HG02763 (cell line): ENCODE results near the gene COBLL1.
"Not testable (repeated sequence)": the region's sequence is repeated elsewhere in the genome, so short reads cannot be mapped to it uniquely, and the experiment has no call there.

Experiments
- ATAC-seq: cut with Tn5 transposase; IDR thresholded peaks from one replicate; pipeline ENCODE4 v1.9.1; 2021; ENCODE audit warnings: mild to moderate bottlenecking, moderate library complexity; ENCODE audit not compliant: unreplicated experiment

Gene COBLL1

GRCh38 chr2:164719996-164720941 lies 121.4 kb downstream of the COBLL1 start:
- no peak for ATAC-seq

GRCh38 chr2:164717000-164717803 lies 124.4 kb downstream of the COBLL1 start:
- no peak for ATAC-seq

- no peak for ATAC-seq
These were observed 127.2 kb downstream of the COBLL1 start for GRCh38 chr2:164714471-164714870.

- ATAC-seq: no peak
These were observed 129.9 kb downstream of the COBLL1 start for GRCh38 chr2:164711766-164712138.

GRCh38 chr2:164710837-164711765 lies 130.5 kb downstream of the COBLL1 start:
- no peak for ATAC-seq

- not testable (repeated sequence) for ATAC-seq
These were observed 131.3 kb downstream of the COBLL1 start for GRCh38 chr2:164710252-164710836.

- ATAC-seq: no peak
These were observed 135.1 kb downstream of the COBLL1 start for GRCh38 chr2:164706522-164706921.

GRCh38 chr2:164705412-164706167 lies 136.0 kb downstream of the COBLL1 start:
- no peak for ATAC-seq

- no peak for ATAC-seq
These were observed 137.5 kb downstream of the COBLL1 start for GRCh38 chr2:164703915-164704706.

- ATAC-seq: no peak
These were observed 140.1 kb downstream of the COBLL1 start for GRCh38 chr2:164701565-164701964.

- no peak for ATAC-seq
These were observed 141.2 kb downstream of the COBLL1 start for GRCh38 chr2:164700390-164700789.

- no peak for ATAC-seq
These were observed 143.7 kb downstream of the COBLL1 start for GRCh38 chr2:164697688-164698461.

- ATAC-seq: no peak
These were observed 145.0 kb downstream of the COBLL1 start for GRCh38 chr2:164696634-164697033.

GRCh38 chr2:164694275-164694695 lies 147.3 kb downstream of the COBLL1 start:
- no peak for ATAC-seq

- no peak for ATAC-seq
These were observed 147.8 kb downstream of the COBLL1 start for GRCh38 chr2:164693834-164694233.

- ATAC-seq: no peak
These were observed 148.2 kb downstream of the COBLL1 start for GRCh38 chr2:164693390-164693789.

- ATAC-seq: no peak
These were observed 148.7 kb downstream of the COBLL1 start for GRCh38 chr2:164692958-164693357.

GRCh38 chr2:164692114-164692513 lies 149.5 kb downstream of the COBLL1 start:
- no peak for ATAC-seq
